GM18508 (cell line): ENCODE data around the gene TTN.

ENCODE experiments used
- ATAC-seq: cut with Tn5 transposase; IDR thresholded peaks from one replicate; pipeline ENCODE4 v1.9.1; 2021; ENCODE audit warnings: moderate number of reproducible peaks; ENCODE audit not compliant: insufficient read depth, unreplicated experiment

TTN gene

DNA sequence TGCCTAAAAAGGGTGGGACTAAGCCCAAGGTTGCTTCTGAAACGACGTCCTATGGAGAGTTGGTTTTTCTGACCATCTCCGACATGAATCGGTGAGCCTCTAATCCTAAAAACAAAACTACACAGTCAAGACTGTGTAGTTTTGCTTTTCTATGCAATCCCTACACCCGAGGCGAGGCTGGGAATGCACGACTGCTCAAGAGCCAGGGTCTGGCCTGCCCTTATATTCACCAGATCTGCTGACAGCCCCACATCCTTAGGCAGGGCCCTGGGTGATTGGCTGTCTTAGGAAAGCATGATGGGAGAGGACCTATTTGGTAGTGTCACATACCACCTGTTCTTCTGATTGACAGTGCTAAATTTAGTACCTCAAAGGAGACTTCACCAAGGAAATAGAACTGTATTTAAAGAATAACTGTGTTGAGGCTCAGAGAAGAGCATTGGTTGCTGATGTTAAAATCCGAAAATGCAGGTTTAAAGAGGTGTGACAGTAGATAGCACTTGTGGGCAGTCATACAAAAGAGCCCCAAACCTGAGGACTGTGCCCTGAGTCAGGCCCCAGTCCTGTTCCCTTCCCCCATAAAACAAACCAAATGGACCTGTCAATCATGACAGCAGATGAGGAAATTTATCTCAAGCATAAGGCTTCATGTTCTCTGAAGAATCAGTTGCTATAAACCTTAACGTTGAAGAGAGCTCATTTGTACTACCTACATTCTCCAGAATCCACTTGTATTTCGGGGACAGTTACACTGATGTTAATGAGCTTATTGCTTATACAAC lies at the start of gene TTN:
TSS of gene TTN (minus strand) at position 197 of the 782 bp plus-strand sequence. CDS start 2,781 bp downstream, outside the sequence.
- ATAC-seq = no peak

DNA sequence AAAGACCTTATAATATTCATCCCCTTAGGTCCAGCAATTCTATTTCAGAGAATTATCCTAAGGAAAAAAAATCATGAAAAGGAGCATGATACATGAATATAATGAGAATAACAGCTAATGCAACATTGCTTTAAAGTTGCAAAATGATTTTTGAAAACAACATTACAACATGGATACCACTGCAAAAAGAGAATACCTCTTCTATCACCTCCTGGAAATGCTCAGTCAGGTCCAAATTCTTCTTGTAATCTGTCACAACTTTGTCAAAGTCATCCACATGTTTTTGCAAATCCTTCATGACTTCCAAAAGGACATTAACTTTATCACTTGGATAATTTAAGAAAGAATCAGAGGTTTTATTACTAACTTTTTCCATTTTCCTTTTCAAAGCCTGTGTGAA lies 47.9 kb upstream of the TTN start:
- no peak for ATAC-seq

- ATAC-seq = no peak
These were observed 41.1 kb upstream of the TTN start for GRCh38 chr2:178848335-178848734.

DNA sequence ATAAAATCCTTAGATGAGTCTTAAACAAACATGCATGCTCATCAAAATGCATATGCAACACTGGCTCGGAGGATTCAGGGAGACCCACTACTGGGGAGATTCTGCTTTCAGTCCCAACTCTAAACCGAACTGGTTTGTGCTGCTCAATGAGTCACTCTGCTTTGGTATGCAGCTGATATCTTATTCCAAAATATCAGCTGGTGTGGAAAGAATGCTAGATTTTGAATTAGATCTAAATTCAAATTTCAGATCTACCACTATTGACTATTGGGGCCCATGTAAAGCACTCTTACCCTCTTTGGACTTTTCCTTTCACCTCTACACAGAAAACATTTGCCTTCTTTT lies 39.2 kb upstream of the TTN start:
- ATAC-seq = no peak

DNA sequence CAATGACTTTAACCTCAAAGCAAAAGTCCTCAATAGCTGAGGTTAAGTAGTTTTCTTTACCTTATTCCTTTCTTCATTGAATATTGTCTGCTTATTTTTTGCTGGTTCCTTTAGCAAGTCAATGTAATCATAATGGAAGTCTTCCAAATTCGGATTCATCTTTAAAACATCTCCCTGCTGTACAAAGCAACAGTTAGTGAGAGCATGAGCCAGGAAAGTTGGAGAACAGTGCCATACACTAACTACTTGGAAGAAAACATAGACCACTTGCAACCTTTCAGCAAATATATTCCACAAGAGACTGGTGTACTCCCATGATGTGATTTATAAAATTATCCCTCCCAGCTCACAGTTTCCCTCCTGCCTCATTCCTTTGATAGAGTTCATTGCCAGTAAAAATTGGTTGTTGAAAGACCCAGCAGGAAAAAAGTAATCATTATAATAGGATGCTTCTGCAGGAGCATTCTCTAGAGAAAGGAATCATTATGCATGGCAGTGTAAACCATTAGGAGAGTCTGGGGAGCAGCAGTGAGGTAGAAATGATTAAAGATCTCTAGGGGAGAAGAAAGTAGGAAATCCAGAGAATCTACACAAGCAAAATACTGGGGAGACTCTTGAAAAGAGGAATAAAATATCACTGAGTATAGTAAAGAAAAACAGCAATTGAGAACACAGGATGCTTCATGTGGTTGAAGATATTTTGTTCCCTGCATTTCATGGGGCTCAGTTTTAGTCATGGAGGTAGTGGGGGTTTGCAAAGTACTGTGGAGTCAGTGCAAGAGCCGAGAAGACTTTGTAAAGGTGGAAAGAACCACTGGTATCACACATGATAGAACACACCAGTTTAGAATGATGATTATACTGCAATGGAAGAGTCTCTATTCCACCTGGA lies 38.6 kb upstream of the TTN start:
- no peak for ATAC-seq

GRCh38 chr2:178844701-178845100 lies 37.5 kb upstream of the TTN start:
- ATAC-seq = no peak

GRCh38 chr2:178844269-178844668 lies 37.0 kb upstream of the TTN start:
- no peak for ATAC-seq

GRCh38 chr2:178843697-178844096 lies 36.5 kb upstream of the TTN start:
- ATAC-seq = no peak

DNA sequence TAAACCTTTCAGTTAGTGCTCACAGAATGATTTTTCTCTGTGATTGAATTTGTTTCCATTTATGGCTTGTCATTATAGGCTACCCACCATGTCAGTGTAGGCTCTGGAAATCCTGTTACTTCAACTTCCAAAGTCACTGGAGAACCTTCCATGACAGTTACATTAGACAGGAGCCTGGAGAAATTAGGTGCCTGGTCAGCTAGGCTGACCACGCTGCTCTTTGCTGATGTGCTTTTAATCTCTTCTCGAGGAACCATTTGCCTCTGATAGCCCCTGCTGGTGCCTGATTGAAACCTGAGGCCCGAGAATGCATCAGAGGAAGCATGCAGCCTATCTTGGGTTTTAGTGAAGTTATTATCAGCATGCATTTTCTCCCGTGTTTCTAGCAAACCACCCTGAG lies 29.6 kb upstream of the TTN start:
- no peak for ATAC-seq

DNA sequence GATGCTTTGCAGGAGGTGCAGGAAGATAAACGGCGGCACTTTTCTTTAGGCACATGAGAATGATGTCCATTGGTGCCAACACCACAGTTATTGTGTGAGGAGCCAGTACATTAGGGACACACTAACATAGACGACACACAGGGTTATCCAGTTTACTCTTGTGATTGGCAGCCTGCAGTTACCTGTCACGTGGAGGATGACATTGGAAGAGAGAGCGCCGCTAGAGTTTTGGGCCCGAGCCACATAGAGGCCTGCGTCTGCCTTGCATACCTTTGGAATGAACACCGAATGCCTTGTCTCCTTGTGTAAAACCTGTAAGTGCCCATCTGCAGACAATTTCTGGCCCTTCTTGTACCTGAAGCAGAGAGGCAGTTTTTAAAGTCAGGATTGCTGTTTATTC lies 26.9 kb upstream of the TTN start:
- ATAC-seq = no peak

GRCh38 chr2:178833382-178833781 lies 26.2 kb upstream of the TTN start:
- no peak for ATAC-seq

DNA sequence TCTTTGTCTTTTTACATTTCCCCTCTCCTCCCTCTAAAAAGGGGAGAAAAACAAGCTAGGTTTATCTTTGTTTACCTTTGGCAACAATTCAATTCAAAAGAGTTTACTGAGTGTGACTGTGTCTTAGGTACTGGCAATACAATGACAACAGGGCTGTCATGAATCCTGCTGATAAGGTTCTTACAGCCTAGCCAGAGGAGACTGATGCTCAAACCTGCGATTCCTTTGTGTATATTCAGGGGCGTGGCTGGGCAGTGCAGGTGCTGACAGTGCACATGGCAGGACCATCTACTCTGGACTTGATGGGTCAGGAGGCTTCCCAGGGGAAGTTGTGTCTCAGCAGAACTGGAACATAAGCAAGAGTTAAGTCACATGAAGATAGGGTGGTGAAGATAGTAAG lies 23.2 kb upstream of the TTN start:
- ATAC-seq = no peak

DNA sequence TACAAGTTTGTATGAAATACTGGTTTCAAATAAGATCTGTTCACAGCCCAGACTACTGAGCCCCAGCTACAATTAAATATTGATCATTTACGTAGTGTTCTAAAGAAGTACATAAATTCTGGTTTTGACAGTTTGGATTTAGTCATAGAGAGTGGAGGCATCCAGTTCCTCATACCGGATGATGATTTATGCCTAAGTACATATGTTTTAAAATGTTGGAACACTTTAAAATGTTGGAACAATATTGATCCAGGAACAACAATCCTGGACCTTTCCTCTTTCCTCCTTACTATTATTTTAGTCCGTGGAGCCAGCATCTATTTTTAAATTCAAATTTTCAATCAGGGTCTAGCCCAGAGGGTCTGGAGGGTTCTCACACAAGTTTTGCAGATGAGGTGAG lies 22.8 kb upstream of the TTN start:
- no peak for ATAC-seq

GRCh38 chr2:178829299-178829960 lies 22.2 kb upstream of the TTN start:
- ATAC-seq = no peak

DNA sequence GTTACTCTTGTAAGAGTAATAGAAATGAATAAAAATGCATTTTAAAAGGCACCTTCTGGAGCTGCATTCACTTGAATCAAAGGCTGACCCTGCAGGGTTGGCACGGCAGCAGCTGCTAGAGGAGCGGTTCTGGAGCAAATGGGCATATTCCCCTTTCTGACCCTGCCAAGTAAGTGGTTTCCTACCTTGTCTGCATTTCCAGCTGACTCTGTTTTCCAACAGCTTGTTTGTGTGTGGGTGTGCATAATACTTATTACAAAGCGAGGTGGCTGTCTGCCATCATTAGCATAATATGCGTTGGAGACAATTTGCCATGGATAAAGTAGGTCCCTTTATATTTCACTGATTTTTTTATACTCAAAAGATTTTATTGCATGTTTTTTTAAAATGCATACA lies 21.3 kb upstream of the TTN start:
- no peak for ATAC-seq

GRCh38 chr2:178827739-178828485 lies 20.7 kb upstream of the TTN start:
- no peak for ATAC-seq

GRCh38 chr2:178827111-178827510 lies 19.9 kb upstream of the TTN start:
- ATAC-seq = no peak

DNA sequence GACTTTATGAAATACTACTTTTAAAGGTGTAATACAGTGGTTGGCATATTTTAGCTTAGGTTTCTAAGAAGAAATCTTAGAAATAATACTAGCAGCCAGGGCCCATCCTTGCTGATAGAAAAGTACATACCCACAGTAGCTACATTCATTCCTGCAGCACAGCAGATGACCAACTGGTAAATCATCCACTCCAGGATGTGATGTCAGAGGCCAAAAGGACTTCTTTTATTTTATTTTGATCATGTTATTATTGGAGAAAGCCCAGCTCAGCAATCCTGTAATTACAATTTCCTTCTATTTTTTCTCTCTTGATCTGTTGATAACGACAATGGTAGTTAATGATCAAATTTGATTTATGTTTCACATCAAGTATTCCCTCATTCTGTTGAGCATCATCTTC lies 18.0 kb upstream of the TTN start:
- ATAC-seq = no peak

DNA sequence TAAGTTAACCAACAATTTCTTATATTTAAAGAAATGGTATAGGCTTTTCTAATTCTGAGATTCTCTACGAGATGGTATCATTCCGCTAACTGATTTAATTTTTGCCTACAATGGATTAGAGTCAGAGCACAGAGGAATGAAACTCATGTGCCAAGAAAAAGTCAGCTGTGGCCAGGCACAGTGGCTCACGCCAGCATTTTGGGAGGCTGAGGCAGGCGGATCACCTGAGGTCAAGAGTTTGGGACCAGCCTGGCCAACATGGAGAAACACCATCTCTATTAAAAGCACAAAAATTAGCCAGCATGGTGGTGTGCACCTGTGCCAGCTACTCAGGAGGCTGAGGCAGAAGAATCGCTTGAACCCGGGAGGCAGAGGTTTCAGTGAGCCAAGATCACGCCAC lies 17.0 kb upstream of the TTN start:
- no peak for ATAC-seq

DNA sequence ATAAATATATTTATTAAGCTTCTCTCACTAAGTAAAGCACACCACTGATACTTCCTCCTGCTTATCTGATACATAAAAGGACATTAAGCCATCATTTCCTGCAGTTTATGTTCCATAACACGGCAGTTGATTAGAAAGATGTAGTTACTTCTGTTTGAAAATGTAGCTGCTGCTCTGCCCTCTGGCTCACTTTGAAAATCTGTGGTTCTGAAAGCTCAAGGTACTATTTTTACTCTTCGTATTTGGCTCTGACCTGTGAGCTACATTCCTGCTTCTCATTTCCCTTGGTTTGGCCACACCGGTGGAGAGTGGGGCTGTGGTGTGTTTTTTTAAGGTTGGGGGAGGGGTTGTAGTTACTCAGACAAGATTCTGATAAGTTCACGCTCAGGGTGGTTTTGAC lies 12.8 kb upstream of the TTN start:
- peak; percentile 93 for ATAC-seq
